Testis (tissue), 2 donors: ENCODE results near the gene HTN1.

Source experiments
- POLR2A ChIP-seq: fragments of 450-650 bp; IDR thresholded peaks from one replicate; pipeline ENCODE4 v1.6.1; 2017; ENCODE audit warnings: antibody characterized with exemption, mild to moderate bottlenecking, moderate library complexity
- TF ChIP-seq, protein P1 (sequence below), 3 experiments: fragments of 450-650 bp in 2 of 3; fragments of 200-600 bp in 1 of 3; sonication (generic) in 1 of 3; IDR thresholded peaks; one replicate each; pipeline ENCODE4 v1.5.1; 2016 to 2019; ENCODE audit warnings: antibody characterized with exemption in 3 of 3, mild to moderate bottlenecking in 2 of 3, moderate library complexity in 1 of 3

- TF ChIP-seq, protein P1, sequence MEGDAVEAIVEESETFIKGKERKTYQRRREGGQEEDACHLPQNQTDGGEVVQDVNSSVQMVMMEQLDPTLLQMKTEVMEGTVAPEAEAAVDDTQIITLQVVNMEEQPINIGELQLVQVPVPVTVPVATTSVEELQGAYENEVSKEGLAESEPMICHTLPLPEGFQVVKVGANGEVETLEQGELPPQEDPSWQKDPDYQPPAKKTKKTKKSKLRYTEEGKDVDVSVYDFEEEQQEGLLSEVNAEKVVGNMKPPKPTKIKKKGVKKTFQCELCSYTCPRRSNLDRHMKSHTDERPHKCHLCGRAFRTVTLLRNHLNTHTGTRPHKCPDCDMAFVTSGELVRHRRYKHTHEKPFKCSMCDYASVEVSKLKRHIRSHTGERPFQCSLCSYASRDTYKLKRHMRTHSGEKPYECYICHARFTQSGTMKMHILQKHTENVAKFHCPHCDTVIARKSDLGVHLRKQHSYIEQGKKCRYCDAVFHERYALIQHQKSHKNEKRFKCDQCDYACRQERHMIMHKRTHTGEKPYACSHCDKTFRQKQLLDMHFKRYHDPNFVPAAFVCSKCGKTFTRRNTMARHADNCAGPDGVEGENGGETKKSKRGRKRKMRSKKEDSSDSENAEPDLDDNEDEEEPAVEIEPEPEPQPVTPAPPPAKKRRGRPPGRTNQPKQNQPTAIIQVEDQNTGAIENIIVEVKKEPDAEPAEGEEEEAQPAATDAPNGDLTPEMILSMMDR (IDR thresholded peaks at IDR 0.05): no peak
- TF ChIP-seq POLR2A: no peak
These were observed 8.9 kb downstream of the HTN1 start for GRCh38 chr4:70059149-70059548.
